ENCODE results near the gene WDR5. TPM values are rescaled to one million over a fixed set of nuclear protein-coding genes. Genes with fewer than 3 reads are reported as not detected.

WDR5 gene
- total and polyA plus RNA-seq, 2 of the 13 experiments (the other 11 are each of a cell fraction or from before 2014, with no cell fraction given): 34.3 TPM

GRCh38 chr9:134178394-134178767 lies 42.5 kb downstream of the WDR5 start:
- POLR2A ChIA-PET: no interaction called here
- in situ Hi-C loops (cut with HindIII; ENCODE audit: extremely low pct_ligation_motif_present, low pct_unique_long_range_greater_than_20kb) (loop anchor here (5.0 kb wide), 1 partner anchor 39 kb away; no protein-coding TSS in a partner anchor), intact Hi-C loops (cut with micrococcal nuclease; ENCODE audit: unreplicated experiment) (loop anchor here (10.0 kb wide), 2 partner anchors 86 to 146 kb away; partner anchors contain the start of gene RXRA)
- no peaks in the 10 kb centered on the region for H3K79me2 ChIP-seq (ENCODE audit: insufficient read depth, low read length)
- H3K27me3 ChIP-seq (ENCODE audit: control insufficient read depth in 1 of 2, insufficient read depth in 2 of 2, low read length in 2 of 2): peaks cover 10 to 72% of the 10 kb centered on the region in 2 experiments
- H3K27ac ChIP-seq (ENCODE audit: extremely low read length, insufficient read depth, low read length): no peak overlapping the region
- no peaks in the 10 kb centered on the region for H4K20me1 ChIP-seq (ENCODE audit: insufficient read depth, low read length)
- peak overlapping the region in 1 of 3 experiments; percentile 23; a peak in 1 of 6 replicates for H3K4me3 ChIP-seq (replicated peaks in 1 of 3; ENCODE audit: insufficient read depth in 1 of 3, low read depth in 2 of 3, low read length in 3 of 3)
- ATAC-seq (no peak), DNase-seq (ENCODE audit: low spot score) (no peak), FAIRE-seq (no peak)
- H3K36me3 ChIP-seq (replicated peaks in 1 of 2; ENCODE audit: control insufficient read depth in 1 of 2, insufficient read depth in 2 of 2, low read length in 2 of 2): no peaks in the 10 kb centered on the region
- no peaks in the 10 kb centered on the region for H3K9me3 ChIP-seq (ENCODE audit: low read length)
- peaks cover 50% of the 10 kb centered on the region for H3K4me1 ChIP-seq (ENCODE audit: insufficient read depth, low read length)
- WGBS (ENCODE audit: low lambda C conversion rate): 61% methylated on average over 6 of the region's 9 CpGs
- no peak for TF ChIP-seq BRF2 (CRISPR knock-in tag; IDR thresholded peaks at IDR 0.05)
- peak; percentile 89 for TF ChIP-seq HNRNPL (IDR thresholded peaks at IDR 0.05; ENCODE audit: low read depth, low read length)
- H2AFZ ChIP-seq (ENCODE audit: low read length): no peak overlapping the region
- peak overlapping the region; percentile 32; the same call in 1 of the 2 replicates for H3K4me2 ChIP-seq (ENCODE audit: low read depth, low read length)
- no TSS peak for BruUV-seq (replicated peaks)
- no peak overlapping the region for H3K9ac ChIP-seq (ENCODE audit: insufficient read depth, low read depth, low read length)
- CTCF ChIA-PET (ENCODE audit: low intra/inter-chr PET ratio, low total read pairs): no interaction called here

- Histone ChIP-seq H2AFZ (ENCODE audit: low read length) (no peak overlapping the region), H3K27ac (ENCODE audit: extremely low read length, insufficient read depth, low read length) (no peak overlapping the region), H3K4me3 (replicated peaks in 1 of 3; ENCODE audit: insufficient read depth in 1 of 3, low read depth in 2 of 3, low read length in 3 of 3) (peak overlapping the region in 1 of 3 experiments; percentile 23; a peak in 1 of 6 replicates), H3K4me2 (ENCODE audit: low read depth, low read length) (peak overlapping the region; percentile 32; the same call in 1 of the 2 replicates), H3K4me1 (ENCODE audit: insufficient read depth, low read length) (peaks cover 48% of the 10 kb centered on the region), H3K79me2 (ENCODE audit: insufficient read depth, low read length) (no peaks in the 10 kb centered on the region), H3K27me3 (ENCODE audit: control insufficient read depth in 1 of 2, insufficient read depth in 2 of 2, low read length in 2 of 2) (peaks cover 10 to 66% of the 10 kb centered on the region in 2 experiments), H3K9ac (ENCODE audit: insufficient read depth, low read depth, low read length) (no peak overlapping the region), H3K36me3 (replicated peaks in 1 of 2; ENCODE audit: control insufficient read depth in 1 of 2, insufficient read depth in 2 of 2, low read length in 2 of 2) (no peaks in the 10 kb centered on the region), H3K9me3 (ENCODE audit: low read length) (no peaks in the 10 kb centered on the region), H4K20me1 (ENCODE audit: insufficient read depth, low read length) (no peaks in the 10 kb centered on the region)
- intact Hi-C loops (cut with micrococcal nuclease; ENCODE audit: unreplicated experiment): loop anchor here (10.0 kb wide), 2 partner anchors 86 to 146 kb away; partner anchors contain the start of gene RXRA
- 29% methylated on average over 18 of the region's 30 CpGs for WGBS (ENCODE audit: low lambda C conversion rate)
- BruUV-seq (replicated peaks): no TSS peak
- ChIA-PET CTCF (ENCODE audit: low intra/inter-chr PET ratio, low total read pairs) (no interaction called here), POLR2A (no interaction called here)
- ATAC-seq: peak; percentile 15
- no peak for DNase-seq (ENCODE audit: low spot score)
- no peak for FAIRE-seq
- in situ Hi-C loops (cut with HindIII; ENCODE audit: extremely low pct_ligation_motif_present, low pct_unique_long_range_greater_than_20kb): loop anchor here (5.0 kb wide), 1 partner anchor 38 kb away; no protein-coding TSS in a partner anchor
- no peak for TF ChIP-seq THYN1 (CRISPR knock-in tag; IDR thresholded peaks at IDR 0.05; ENCODE audit: borderline replicate concordance, low read depth)
- peak; percentile 40; the same call in 1 of the 2 replicates for TF ChIP-seq SALL1 (CRISPR knock-in tag; IDR thresholded peaks at IDR 0.05)
- TF ChIP-seq NR2C2 (CRISPR knock-in tag; IDR thresholded peaks at IDR 0.05; ENCODE audit: borderline replicate concordance): no peak
- peak; percentile 21; the same call in 1 of the 2 replicates for TF ChIP-seq KDM5B (CRISPR knock-in tag; IDR thresholded peaks at IDR 0.05; ENCODE audit: borderline replicate concordance)
- TF ChIP-seq ZNF382 (CRISPR knock-in tag; IDR thresholded peaks at IDR 0.05; ENCODE audit: borderline replicate concordance): no peak
- TF ChIP-seq TCF12 (IDR thresholded peaks at IDR 0.05): no peak
- TF ChIP-seq TCF12 (CRISPR knock-in tag; IDR thresholded peaks at IDR 0.05): no peak
- no peak for TF ChIP-seq SAFB2 (CRISPR knock-in tag; IDR thresholded peaks at IDR 0.05; ENCODE audit: borderline replicate concordance, low read depth)
- no peak for TF ChIP-seq NCOR1 (IDR thresholded peaks at IDR 0.05; ENCODE audit: borderline replicate concordance, low read length)
- no peak for TF ChIP-seq ZNF17 (CRISPR knock-in tag; IDR thresholded peaks at IDR 0.05)
- TF ChIP-seq CHD4 (IDR thresholded peaks at IDR 0.05; ENCODE audit: borderline replicate concordance, low read length): no peak
- TF ChIP-seq ZNF580 (CRISPR knock-in tag; IDR thresholded peaks at IDR 0.05; ENCODE audit: borderline replicate concordance, low read depth): no peak
- 0 out of 2 replicates have a peak, but pooled peaks have one; percentile 17 for TF ChIP-seq ZNF614 (CRISPR knock-in tag; IDR thresholded peaks at IDR 0.05; ENCODE audit: borderline replicate concordance)
- TF ChIP-seq ZNF431 (CRISPR knock-in tag; IDR thresholded peaks at IDR 0.05; ENCODE audit: borderline replicate concordance, low read depth): no peak
These were observed 43.1 kb downstream of the WDR5 start for GRCh38 chr9:134178768-134179551.
